ENCODE results near the gene RNF217.

DNA sequence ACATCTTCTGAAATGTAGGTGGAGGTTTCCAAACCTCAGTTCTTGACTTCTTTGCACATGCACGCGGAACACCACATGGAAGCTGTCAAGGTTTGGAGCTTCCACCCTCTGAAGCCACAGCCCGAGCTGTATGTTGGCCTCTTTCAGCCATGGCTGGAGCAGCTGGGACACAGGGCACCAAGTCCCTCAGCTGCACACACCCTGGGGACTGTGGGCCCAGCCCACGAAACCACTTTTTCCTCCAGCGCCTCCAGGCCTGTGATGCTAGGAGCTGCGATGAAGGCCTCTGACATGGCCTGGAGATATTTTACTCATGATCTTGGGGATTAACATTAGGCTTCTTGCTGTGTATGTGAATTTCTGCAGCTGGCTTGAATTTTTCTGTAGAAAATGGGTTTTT, 68.7 kb downstream of the RNF217 start:
- TF ChIP-seq POLR2A (IDR thresholded peaks at IDR 0.05; ENCODE audit: low read depth, low read length) (no peak), POLR2AphosphoS5 (IDR thresholded peaks at IDR 0.05; ENCODE audit: low read depth, low read length) (no peak)

Measured in GM12892 (cell line).